HG03354 (cell line): ENCODE results near the gene SPOCK1.

Experiments
- ATAC-seq: cut with Tn5 transposase; IDR thresholded peaks from one replicate; pipeline ENCODE4 v1.9.1; 2021; ENCODE audit warnings: mild to moderate bottlenecking; ENCODE audit not compliant: unreplicated experiment, poor library complexity, severe bottlenecking

SPOCK1 gene

DNA sequence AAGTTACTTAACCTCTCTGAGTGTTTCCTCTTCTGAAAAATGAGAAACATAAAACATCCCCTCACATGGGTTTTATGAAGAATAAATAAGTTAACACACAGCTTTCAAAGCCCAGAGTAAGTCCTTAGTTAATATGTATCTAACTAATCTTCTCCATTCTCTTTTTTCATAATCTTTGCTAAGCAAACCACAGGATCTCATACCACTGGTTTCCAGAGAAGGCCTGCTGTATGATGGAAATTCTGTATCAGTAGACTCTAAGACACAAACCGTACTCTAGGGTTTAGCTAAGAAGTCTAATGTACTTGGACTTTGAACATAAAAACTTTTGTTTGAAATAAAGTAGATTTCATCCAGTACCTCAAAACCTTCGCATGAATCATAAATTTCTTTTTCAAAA lies 307.9 kb downstream of the SPOCK1 start:
- no peak for ATAC-seq

GRCh38 chr5:137190441-137190840 lies 308.7 kb downstream of the SPOCK1 start:
- ATAC-seq, result no peak

DNA sequence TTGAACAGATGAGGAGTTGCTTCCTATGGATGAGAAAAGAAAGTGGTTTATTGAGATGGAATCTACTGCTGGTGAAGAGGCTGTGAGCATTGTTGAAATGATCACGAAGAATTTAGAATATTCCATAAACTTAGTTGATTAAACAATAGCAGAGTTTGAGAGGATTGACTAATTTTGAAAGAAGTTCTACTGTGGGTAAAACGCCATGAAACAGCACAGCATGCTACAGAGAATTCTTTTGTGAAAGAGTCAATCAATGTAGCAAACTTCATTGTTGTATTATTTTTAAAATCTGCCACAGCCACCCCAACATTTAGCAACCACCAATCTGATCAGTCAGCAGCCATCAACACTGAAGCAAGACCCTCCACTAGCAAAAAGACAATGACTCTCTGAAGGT lies 309.1 kb downstream of the SPOCK1 start:
- ATAC-seq, result no peak

- no peak for ATAC-seq
These were observed 310.6 kb downstream of the SPOCK1 start for GRCh38 chr5:137188566-137188965.

DNA sequence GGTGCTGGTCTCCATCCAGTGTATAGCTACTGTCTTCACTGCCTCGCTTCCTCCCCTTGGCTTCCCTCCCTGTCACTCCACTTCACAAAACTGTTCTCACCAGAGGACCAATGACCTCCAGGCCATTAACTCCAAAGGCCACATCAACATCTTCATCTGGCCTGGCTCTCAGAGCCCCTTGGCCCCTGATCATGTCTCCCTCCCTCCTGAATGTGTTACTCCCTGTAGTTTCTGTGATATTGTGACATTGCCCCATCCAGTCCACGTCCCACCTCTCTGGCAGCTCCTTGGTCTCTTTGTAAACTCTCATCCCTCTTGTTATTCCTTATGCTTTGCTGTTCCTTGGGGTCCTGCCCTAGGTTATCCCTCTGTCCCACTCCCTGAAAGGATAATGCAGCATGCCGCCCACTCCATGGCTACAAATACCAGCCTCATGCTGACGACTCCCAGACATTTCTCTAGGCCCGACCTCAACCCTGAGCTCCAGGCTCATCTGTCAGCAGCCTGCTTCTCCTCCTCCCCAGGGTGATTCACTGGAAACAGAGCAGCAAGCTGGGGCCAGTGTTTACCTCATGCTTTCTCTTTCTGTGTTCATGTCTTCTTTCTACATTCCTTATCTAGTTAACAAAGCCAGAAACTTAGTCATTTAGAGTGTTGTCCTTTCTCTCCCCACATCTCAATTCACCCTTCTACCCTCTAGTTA lies 312.2 kb downstream of the SPOCK1 start:
- no peak for ATAC-seq

GRCh38 chr5:137185193-137185592 lies 313.9 kb downstream of the SPOCK1 start:
- ATAC-seq, result no peak

GRCh38 chr5:137184734-137185133 lies 314.4 kb downstream of the SPOCK1 start:
- no peak for ATAC-seq

- ATAC-seq, result no peak
These were observed 316.6 kb downstream of the SPOCK1 start for GRCh38 chr5:137182576-137182975.

- no peak for ATAC-seq
These were observed 317.5 kb downstream of the SPOCK1 start for GRCh38 chr5:137181667-137182066.

GRCh38 chr5:137179203-137179602 lies 319.9 kb downstream of the SPOCK1 start:
- no peak for ATAC-seq

- ATAC-seq, result no peak
These were observed 322.5 kb downstream of the SPOCK1 start for GRCh38 chr5:137176609-137177008.

- no peak for ATAC-seq
These were observed 323.0 kb downstream of the SPOCK1 start for GRCh38 chr5:137176126-137176525.

GRCh38 chr5:137174196-137174595 lies 324.9 kb downstream of the SPOCK1 start:
- no peak for ATAC-seq

DNA sequence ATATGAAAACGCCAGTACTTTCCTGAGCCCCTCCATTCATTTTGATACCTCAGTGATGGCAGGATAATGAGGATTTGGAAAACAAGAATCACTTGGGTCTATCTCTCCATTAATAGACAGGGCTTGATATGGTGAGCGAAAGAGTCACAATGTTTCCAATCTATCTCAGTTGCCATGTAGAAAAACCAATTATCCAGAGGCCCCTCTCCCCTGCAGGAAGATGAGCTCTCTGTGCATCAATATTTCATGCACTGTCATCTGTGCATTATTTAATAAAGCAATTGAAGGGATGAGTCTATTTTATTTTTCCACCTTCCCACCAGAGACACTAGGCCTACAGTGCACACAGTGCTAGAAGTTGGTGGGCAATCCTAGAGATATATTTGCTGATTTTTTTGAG lies 326.9 kb downstream of the SPOCK1 start:
- ATAC-seq, result no peak

DNA sequence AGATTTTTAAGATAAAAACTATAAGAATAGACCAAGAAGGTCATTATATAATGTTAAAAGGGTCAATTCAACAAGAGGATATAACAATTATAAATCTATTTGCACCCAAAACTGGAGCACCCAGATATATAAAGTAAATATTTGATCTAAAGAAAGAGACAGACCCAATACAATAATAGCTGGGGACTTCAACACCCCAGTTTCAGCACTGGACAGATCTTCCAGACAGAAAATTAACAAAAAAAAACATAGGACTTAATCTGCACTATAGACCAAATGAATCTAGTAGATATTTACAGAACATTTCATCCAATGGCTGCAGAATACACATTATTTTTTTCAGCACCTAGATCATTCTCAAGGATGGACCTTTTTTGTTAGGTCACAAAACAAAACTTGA lies 331.9 kb downstream of the SPOCK1 start:
- ATAC-seq, result no peak

DNA sequence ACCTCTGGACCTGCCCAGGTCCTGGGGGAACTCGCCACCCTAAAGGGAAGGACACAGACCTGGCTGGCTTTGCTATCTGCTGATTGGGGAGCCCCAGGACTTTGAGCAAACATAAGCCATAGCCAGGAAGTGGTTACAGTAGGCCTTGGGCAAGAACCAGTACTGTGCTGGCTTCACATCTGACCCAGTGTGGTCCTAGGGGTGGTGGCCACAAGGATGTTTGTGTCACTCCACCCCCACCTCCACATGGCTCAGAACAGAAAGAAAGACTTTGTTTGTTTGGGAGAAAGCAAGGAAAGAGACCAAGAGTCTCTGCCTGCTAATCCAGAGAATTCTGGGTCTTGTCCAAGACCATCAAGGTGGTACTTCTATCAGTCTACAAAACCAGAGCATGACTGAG lies 334.2 kb downstream of the SPOCK1 start:
- no peak for ATAC-seq

DNA sequence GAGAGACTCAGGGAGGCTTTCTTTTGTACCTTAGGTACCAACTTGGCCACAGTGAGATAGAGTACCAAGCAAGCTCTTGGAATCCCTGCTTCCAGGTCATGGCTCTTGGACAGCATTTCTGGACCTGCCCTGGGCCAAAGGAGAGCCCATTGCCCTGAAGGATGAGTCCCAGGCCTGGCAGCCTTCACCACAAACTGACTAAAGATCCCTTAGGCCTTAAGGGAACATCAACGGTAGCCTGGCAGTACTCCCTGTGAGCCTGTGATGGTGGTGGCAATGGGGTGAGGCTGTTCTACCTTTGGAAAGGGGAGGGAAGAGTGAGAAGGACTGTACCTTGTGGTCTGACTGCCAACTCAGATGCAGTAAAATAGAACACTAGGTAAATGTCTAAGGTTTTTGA lies 334.6 kb downstream of the SPOCK1 start:
- no peak for ATAC-seq

- no peak for ATAC-seq
These were observed 340.4 kb downstream of the SPOCK1 start for GRCh38 chr5:137158691-137159090.

DNA sequence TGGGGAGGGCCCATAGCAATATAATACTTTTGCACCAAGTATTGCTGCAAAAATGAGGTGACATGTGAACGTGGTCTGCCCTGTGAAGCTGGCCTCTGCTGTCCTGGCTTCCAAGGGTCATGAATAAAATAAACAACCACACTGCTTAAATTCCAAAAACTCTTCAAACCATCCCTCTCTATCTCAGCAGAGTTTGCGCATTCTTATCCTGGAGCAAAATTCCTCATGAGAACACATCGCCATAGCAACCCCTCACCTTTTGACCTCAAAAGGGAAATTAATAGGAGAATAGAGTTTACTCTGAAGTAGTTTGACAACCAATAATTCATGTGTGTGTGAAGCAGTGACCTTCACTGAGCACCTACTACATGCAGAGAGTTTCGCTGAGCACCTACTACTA lies 342.9 kb downstream of the SPOCK1 start:
- no peak for ATAC-seq

- no peak for ATAC-seq
These were observed 343.7 kb downstream of the SPOCK1 start for GRCh38 chr5:137155261-137156000.

DNA sequence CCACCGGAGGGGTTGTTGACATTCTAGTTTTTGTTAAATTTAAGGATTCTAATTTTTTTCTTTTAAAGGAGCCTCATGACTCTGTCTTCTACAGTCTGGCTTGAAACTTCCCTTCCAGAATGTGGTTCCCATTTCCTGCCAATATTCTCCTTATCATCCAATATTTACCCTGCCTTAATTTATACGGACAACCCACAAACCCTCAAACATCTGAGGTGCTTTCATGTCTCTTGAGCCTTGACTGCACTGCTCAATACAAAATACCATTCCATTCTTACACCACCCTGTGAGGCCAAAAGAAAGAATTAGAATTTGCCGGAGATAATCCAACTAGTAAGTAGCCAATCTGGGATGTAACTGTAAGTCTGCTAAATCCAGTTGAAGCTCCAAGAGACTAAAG lies 346.5 kb downstream of the SPOCK1 start:
- no peak for ATAC-seq
